CD4-positive, CD25-positive, alpha-beta regulatory T cell (primary cell): ENCODE measurements around the gene AP3M1. TPM values are rescaled to one million over a fixed set of nuclear protein-coding genes. Genes with fewer than 3 reads are reported as not detected.

ENCODE experiments used
- ATAC-seq, 2 donors: fragments of 150-1000 bp; cut with Tn5 transposase; one replicate each; pipeline ENCODE4 v1.10.0; 2021; ENCODE audit warnings: low read depth in 2 of 2, moderate number of reproducible peaks in 2 of 2, moderate library complexity in 1 of 2
- DNase-seq, 3 donors: peaks; one replicate each; pipeline versions ENCODE4 v3.0.0 to v3.0.0-alpha.2; 2012 to 2022; ENCODE audit warnings: mixed read lengths in 1 of 3
- H3K27ac ChIP-seq: one replicate; pipeline ENCODE4 v1.7.0; 2013; ENCODE audit warnings: mild to moderate bottlenecking, low read length; ENCODE audit not compliant: insufficient read depth, poor library complexity, severe bottlenecking
- H3K27me3 ChIP-seq: one replicate; pipeline ENCODE4 v1.7.0; 2013; ENCODE audit warnings: low read length; ENCODE audit not compliant: control insufficient read depth, insufficient read depth
- H3K36me3 ChIP-seq: one replicate; pipeline ENCODE4 v1.7.0; 2013; ENCODE audit warnings: mild to moderate bottlenecking, low read length, moderate library complexity; ENCODE audit not compliant: control insufficient read depth, insufficient read depth
- H3K4me1 ChIP-seq: 2 replicates; pipeline ENCODE4 v1.7.0; 2013; ENCODE audit warnings: mild to moderate bottlenecking, low read length; ENCODE audit not compliant: insufficient read depth, control insufficient read depth, poor library complexity, severe bottlenecking
- H3K4me3 ChIP-seq: one replicate; pipeline ENCODE4 v1.7.0; 2013; ENCODE audit warnings: low read depth, mild to moderate bottlenecking, low read length, moderate library complexity
- H3K9me3 ChIP-seq, 2 experiments: 1 replicate in 1 of 2; 2 replicates in 1 of 2; pipeline ENCODE4 v1.7.0; 2013; ENCODE audit warnings: low read length in 2 of 2, mild to moderate bottlenecking in 1 of 2, moderate library complexity in 1 of 2; ENCODE audit not compliant: control insufficient read depth in 2 of 2
- H3K27ac Mint-ChIP-seq, 3 donors: one replicate each; pipeline ENCODE4 v1.8.0; 2020 to 2022; ENCODE audit warnings: mild to moderate bottlenecking in 3 of 3, mixed read lengths in 3 of 3, moderate library complexity in 2 of 3
- H3K27me3 Mint-ChIP-seq: one replicate; pipeline ENCODE4 v1.8.0; 2022; ENCODE audit warnings: mild to moderate bottlenecking, mixed read lengths
- H3K36me3 Mint-ChIP-seq: one replicate; pipeline ENCODE4 v1.8.0; 2020; ENCODE audit warnings: mixed read lengths
- H3K4me1 Mint-ChIP-seq, 4 donors: one replicate each; pipeline ENCODE4 v1.8.0; 2020 to 2022; ENCODE audit warnings: mixed read lengths in 4 of 4, mild to moderate bottlenecking in 1 of 4
- H3K4me3 Mint-ChIP-seq, 4 donors: one replicate each; pipeline ENCODE4 v1.8.0; 2020 to 2022; ENCODE audit warnings: mild to moderate bottlenecking in 4 of 4, mixed read lengths in 4 of 4, moderate library complexity in 3 of 4
- H3K9me3 Mint-ChIP-seq, 7 donors: one replicate each; pipeline ENCODE4 v1.8.0; 2020 to 2022; ENCODE audit warnings: mixed read lengths in 7 of 7, mild to moderate bottlenecking in 3 of 7, moderate library complexity in 2 of 7
- polyA plus RNA-seq, 4 donors: library from polyadenylated mRNA; unstranded; fragments of 300-500 nt; fragmentation: Illumina TruSeq; gene quantifications; one replicate each; pipeline ENCODE4 v1.2.3, GENCODE V29; 2021
- total RNA-seq: library from RNA; stranded (reverse); gene quantifications from one replicate; pipeline ENCODE4 v1.2.3, GENCODE V29; 2022

Gene AP3M1
- total and polyA plus RNA-seq, 5 donors from 2014 or later = 23.7 to 39.3 (median 28.2) TPM

GRCh38 chr10:74110120-74110519 lies 40.5 kb downstream of the AP3M1 start:
- Mint-ChIP-seq H3K4me3 (peak overlapping the region in 1 of 4 donors; percentile 17), H3K27ac (peak overlapping the region in 2 of 3 donors; percentile 42 to 43), H3K36me3 (peaks cover 70% of the 10 kb centered on the region), H3K4me1 (peaks cover 0 to 8% (median 4%) of the 10 kb centered on the region in 4 donors), H3K27me3 (no peaks in the 10 kb centered on the region), H3K9me3 (no peaks in the 10 kb centered on the region)
- Histone ChIP-seq H3K27me3 (no peaks in the 10 kb centered on the region), H3K4me1 (no peaks in the 10 kb centered on the region), H3K4me3 (no peak overlapping the region), H3K27ac (no peak overlapping the region), H3K9me3 (no peaks in the 10 kb centered on the region), H3K36me3 (peaks cover 79% of the 10 kb centered on the region)
- DNase-seq (no peak), ATAC-seq (no peak)

DNA sequence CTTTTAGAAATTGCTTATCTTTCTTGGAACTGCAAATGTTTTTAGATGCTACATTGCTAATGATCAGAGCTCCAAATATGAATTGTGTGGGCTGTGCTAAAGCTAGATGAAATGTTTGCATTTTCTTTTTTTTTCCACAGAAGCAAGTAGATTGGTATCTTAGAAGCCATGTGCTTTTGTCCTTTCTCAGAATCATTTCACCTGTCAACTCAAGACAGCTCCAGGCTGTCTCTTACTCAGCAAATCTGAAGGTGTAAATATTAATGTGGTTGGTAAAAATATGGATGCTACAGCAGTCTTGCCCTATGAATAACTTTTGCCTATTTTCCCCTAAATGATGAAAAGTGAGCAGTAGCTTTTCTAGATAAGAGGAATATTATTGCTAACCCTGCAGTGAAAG lies 41.2 kb downstream of the AP3M1 start:
- Histone ChIP-seq H3K4me1 (no peaks in the 10 kb centered on the region), H3K27me3 (no peaks in the 10 kb centered on the region), H3K36me3 (peaks cover 79% of the 10 kb centered on the region), H3K4me3 (no peak overlapping the region), H3K27ac (no peak overlapping the region), H3K9me3 (no peaks in the 10 kb centered on the region)
- H3K36me3 Mint-ChIP-seq = peaks cover 72% of the 10 kb centered on the region
- H3K9me3 Mint-ChIP-seq = no peaks in the 10 kb centered on the region
- DNase-seq (peak in 1 of 3 donors; percentile 18), ATAC-seq (no peak)
- H3K27me3 Mint-ChIP-seq = no peaks in the 10 kb centered on the region
- H3K4me1 Mint-ChIP-seq = peaks cover 0 to 8% (median 4%) of the 10 kb centered on the region in 4 donors
- no peak overlapping the region for H3K4me3 Mint-ChIP-seq
- peak overlapping the region in 1 of 3 donors; percentile 42 for H3K27ac Mint-ChIP-seq

DNA sequence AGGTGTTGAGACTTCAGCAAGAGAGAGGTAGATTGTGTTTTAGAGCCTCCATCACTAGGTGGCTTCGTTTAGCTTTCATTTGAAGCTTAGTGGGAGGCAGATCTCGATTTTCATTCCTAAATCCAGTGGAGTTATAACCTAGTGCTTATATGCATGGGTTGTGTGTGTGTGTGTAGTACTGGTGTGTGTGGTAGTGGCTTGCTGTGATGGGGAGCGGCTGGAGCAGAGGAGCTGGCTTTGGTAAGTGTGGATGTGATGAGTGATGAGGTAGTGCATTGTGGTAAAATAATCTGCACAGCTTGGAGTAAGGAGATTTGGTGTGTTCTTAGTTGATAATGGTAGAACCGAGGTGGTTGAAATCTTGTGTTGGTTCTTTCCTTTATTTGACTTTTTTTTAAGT lies 43.2 kb downstream of the AP3M1 start:
- Histone ChIP-seq H3K9me3 (no peaks in the 10 kb centered on the region), H3K27ac (no peak overlapping the region), H3K4me3 (no peak overlapping the region), H3K36me3 (peaks cover 69% of the 10 kb centered on the region), H3K4me1 (no peaks in the 10 kb centered on the region), H3K27me3 (no peaks in the 10 kb centered on the region)
- H3K9me3 Mint-ChIP-seq = no peaks in the 10 kb centered on the region
- no peaks in the 10 kb centered on the region for H3K27me3 Mint-ChIP-seq
- no peak for DNase-seq
- peaks cover 61% of the 10 kb centered on the region for H3K36me3 Mint-ChIP-seq
- peak overlapping the region in 2 of 3 donors; percentile 16 to 28 for H3K27ac Mint-ChIP-seq
- H3K4me3 Mint-ChIP-seq = no peak overlapping the region
- ATAC-seq = no peak
- peaks cover 0 to 8% (median 4%) of the 10 kb centered on the region in 4 donors for H3K4me1 Mint-ChIP-seq

- H3K36me3 ChIP-seq = peaks cover 53% of the 10 kb centered on the region
- H3K4me3 Mint-ChIP-seq = no peak overlapping the region
- H3K36me3 Mint-ChIP-seq = peaks cover 46% of the 10 kb centered on the region
Observed at GRCh38 chr10:74104996-74105395, 45.6 kb downstream of the AP3M1 start.

GRCh38 chr10:74104480-74104879 lies 46.1 kb downstream of the AP3M1 start:
- no peak overlapping the region for H3K27ac ChIP-seq
- no peaks in the 10 kb centered on the region for H3K4me1 ChIP-seq
- H3K27ac Mint-ChIP-seq = no peak overlapping the region
- H3K9me3 ChIP-seq = no peaks in the 10 kb centered on the region
- no peak overlapping the region for H3K4me3 Mint-ChIP-seq
- H3K4me1 Mint-ChIP-seq = peaks cover 0 to 4% (median under 1%) of the 10 kb centered on the region in 4 donors
- peaks cover 43% of the 10 kb centered on the region for H3K36me3 Mint-ChIP-seq
- peaks cover 48% of the 10 kb centered on the region for H3K36me3 ChIP-seq
- H3K27me3 Mint-ChIP-seq = no peaks in the 10 kb centered on the region
- no peaks in the 10 kb centered on the region for H3K27me3 ChIP-seq
- ATAC-seq = no peak
- H3K9me3 Mint-ChIP-seq = peaks cover 0 to 2% (median 0%) of the 10 kb centered on the region in 7 donors
- no peak for DNase-seq
- H3K4me3 ChIP-seq = no peak overlapping the region

More at GRCh38 chr10:74104996-74105395, 45.6 kb downstream of the AP3M1 start:
- no peak overlapping the region for H3K4me3 ChIP-seq
- no peaks in the 10 kb centered on the region for H3K27me3 Mint-ChIP-seq
- ATAC-seq (no peak), DNase-seq (no peak)
- peaks cover 0 to 5% (median 3%) of the 10 kb centered on the region in 4 donors for H3K4me1 Mint-ChIP-seq
- no peak overlapping the region for H3K27ac ChIP-seq
- no peaks in the 10 kb centered on the region for H3K9me3 ChIP-seq
- H3K4me1 ChIP-seq = no peaks in the 10 kb centered on the region
- H3K27ac Mint-ChIP-seq = no peak overlapping the region
- H3K27me3 ChIP-seq = no peaks in the 10 kb centered on the region
- H3K9me3 Mint-ChIP-seq = no peaks in the 10 kb centered on the region

GRCh38 chr10:74103560-74104258 lies 46.9 kb downstream of the AP3M1 start:
- Mint-ChIP-seq H3K27me3 (no peaks in the 10 kb centered on the region), H3K27ac (peak overlapping the region in 1 of 3 donors; percentile 64), H3K4me3 (no peak overlapping the region), H3K9me3 (peaks cover 0 to 3% (median 0%) of the 10 kb centered on the region in 7 donors), H3K36me3 (peaks cover 44% of the 10 kb centered on the region), H3K4me1 (peaks cover 0 to 4% (median 0%) of the 10 kb centered on the region in 4 donors)
- ATAC-seq (no peak), DNase-seq (peak in 1 of 3 donors; percentile 43)
- Histone ChIP-seq H3K4me1 (no peaks in the 10 kb centered on the region), H3K36me3 (peaks cover 44% of the 10 kb centered on the region), H3K27me3 (no peaks in the 10 kb centered on the region), H3K9me3 (no peaks in the 10 kb centered on the region), H3K27ac (no peak overlapping the region), H3K4me3 (no peak overlapping the region)

GRCh38 chr10:74099836-74100235 lies 50.8 kb downstream of the AP3M1 start:
- peaks cover 50% of the 10 kb centered on the region for H3K36me3 ChIP-seq
- Mint-ChIP-seq H3K9me3 (peaks cover 0 to 3% (median 0%) of the 10 kb centered on the region in 7 donors), H3K27ac (peak overlapping the region in 1 of 3 donors; percentile 81), H3K27me3 (no peaks in the 10 kb centered on the region), H3K4me3 (no peak overlapping the region), H3K36me3 (peaks cover 48% of the 10 kb centered on the region), H3K4me1 (no peaks in the 10 kb centered on the region)
- no peak overlapping the region for H3K27ac ChIP-seq
- no peaks in the 10 kb centered on the region for H3K9me3 ChIP-seq
- H3K4me3 ChIP-seq = no peak overlapping the region
- DNase-seq (no peak), ATAC-seq (no peak)
- H3K27me3 ChIP-seq = no peaks in the 10 kb centered on the region
- H3K4me1 ChIP-seq = no peaks in the 10 kb centered on the region

DNA sequence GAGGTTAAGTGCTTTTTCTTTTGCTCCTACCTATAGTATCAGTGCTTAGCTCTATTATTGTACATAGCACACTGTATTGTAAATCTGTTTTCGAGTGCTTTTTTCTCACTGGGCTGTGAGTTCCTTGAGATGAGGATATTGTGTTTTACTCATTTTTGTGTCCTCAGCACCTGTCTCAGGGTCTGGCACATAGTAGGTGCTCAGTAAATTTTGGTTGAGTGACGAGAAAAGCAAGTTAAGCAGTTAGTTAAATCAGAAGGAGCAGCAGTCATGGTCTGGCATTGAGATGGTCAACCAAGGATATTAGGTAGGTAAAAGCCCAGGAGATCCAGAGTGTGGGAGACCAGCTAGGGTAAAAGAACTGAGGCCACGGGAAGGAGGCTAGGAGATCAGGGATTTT lies 51.2 kb downstream of the AP3M1 start:
- H3K9me3 Mint-ChIP-seq = peaks cover 0 to 3% (median 0%) of the 10 kb centered on the region in 7 donors
- no peak overlapping the region for H3K4me3 ChIP-seq
- ATAC-seq (no peak), DNase-seq (no peak)
- no peaks in the 10 kb centered on the region for H3K9me3 ChIP-seq
- H3K36me3 Mint-ChIP-seq = peaks cover 44% of the 10 kb centered on the region
- no peaks in the 10 kb centered on the region for H3K4me1 ChIP-seq
- H3K27ac ChIP-seq = no peak overlapping the region
- H3K4me3 Mint-ChIP-seq = no peak overlapping the region
- peak overlapping the region in 2 of 3 donors; percentile 10 to 81 for H3K27ac Mint-ChIP-seq
- H3K27me3 Mint-ChIP-seq = no peaks in the 10 kb centered on the region
- H3K4me1 Mint-ChIP-seq = no peaks in the 10 kb centered on the region
- peaks cover 50% of the 10 kb centered on the region for H3K36me3 ChIP-seq
- H3K27me3 ChIP-seq = no peaks in the 10 kb centered on the region
